Neural crest cell (in vitro differentiated cells): ENCODE data around the gene ASTN2. TPM values are rescaled to one million over a fixed set of nuclear protein-coding genes. Genes with fewer than 3 reads are reported as not detected.

ENCODE experiments used
- DNase-seq: peaks from one replicate; pipeline ENCODE4 v3.0.0; 2021; ENCODE audit warnings: low read depth, mixed read lengths, low spot score
- H3K27ac Mint-ChIP-seq: one replicate; pipeline ENCODE4 v1.8.0; 2021; ENCODE audit warnings: mild to moderate bottlenecking, mixed read lengths; ENCODE audit not compliant: unreplicated experiment
- H3K27me3 Mint-ChIP-seq: 2 replicates; pipeline ENCODE4 v1.8.0; 2021; ENCODE audit warnings: low read depth, mild to moderate bottlenecking, mixed read lengths
- H3K36me3 Mint-ChIP-seq: 2 replicates; pipeline ENCODE4 v1.8.0; 2021; ENCODE audit warnings: low read depth, mild to moderate bottlenecking, mixed read lengths
- H3K4me1 Mint-ChIP-seq: 2 replicates; pipeline ENCODE4 v1.8.0; 2021; ENCODE audit warnings: mixed read lengths
- H3K4me3 Mint-ChIP-seq: one replicate; pipeline ENCODE4 v1.8.0; 2021; ENCODE audit warnings: mild to moderate bottlenecking, mixed read lengths
- H3K9me3 Mint-ChIP-seq: 2 replicates; pipeline ENCODE4 v1.8.0; 2021; ENCODE audit warnings: mixed read lengths
- CTCF ChIP-seq: fragments of 200-600 bp; sonication (generic); conservative IDR thresholded peaks from 2 replicates; pipeline ENCODE4 v1.5.0; 2021; ENCODE audit warnings: antibody characterized with exemption, mild to moderate bottlenecking
- total RNA-seq: library from RNA; stranded (reverse); gene quantifications from 2 replicates; pipeline ENCODE4 v1.2.1, GENCODE V29; 2021

Gene ASTN2
- total RNA-seq, 1 donor from 2014 or later, result 7.3 TPM

DNA sequence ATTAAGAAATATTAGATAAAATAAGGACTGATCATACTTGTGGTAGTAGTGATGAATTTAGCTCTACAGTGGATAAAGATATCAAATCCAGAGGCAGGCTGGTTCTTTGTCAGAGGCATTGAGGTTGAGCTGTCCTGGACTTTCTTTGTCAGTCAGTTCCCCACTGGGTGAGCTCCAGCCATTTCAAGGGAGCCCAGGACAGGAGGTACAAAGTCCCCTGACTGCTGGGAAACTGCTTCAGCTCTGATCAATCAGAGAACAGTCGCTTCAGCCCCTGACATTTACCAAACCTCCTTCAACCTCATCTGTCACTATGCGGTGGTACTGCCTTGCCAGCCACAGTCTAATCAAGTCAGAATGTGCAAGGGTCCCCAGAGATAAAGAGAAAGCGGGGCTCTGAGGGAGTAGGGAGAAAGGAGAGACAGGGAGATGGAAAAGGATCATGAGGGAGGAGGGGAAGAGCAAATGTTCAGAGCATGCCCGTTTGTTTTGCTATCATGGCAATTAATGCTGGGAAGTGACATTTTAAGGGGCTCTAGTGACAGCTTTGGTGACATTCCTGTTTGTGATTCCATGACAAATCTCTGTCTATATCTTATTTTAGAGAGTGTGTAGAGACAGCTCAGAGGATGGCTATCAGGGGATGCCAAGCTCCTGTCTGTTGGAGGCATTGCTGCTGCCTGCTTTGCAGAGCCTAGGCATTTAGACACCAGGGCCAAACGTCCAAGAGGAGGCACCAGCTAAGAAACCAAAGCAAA is 223.2 kb downstream of the ASTN2 start:
- no peak for DNase-seq
- Mint-ChIP-seq H3K9me3 (peaks cover 7% of the 10 kb centered on the region), H3K27ac (no peak overlapping the region), H3K4me1 (no peaks in the 10 kb centered on the region), H3K36me3 (no peaks in the 10 kb centered on the region), H3K27me3 (peaks cover 14% of the 10 kb centered on the region), H3K4me3 (no peak overlapping the region)
- TF ChIP-seq CTCF, result no peak

GRCh38 chr9:117189121-117189520 is 225.7 kb downstream of the ASTN2 start:
- peaks cover 14% of the 10 kb centered on the region for H3K27me3 Mint-ChIP-seq
- no peak overlapping the region for H3K27ac Mint-ChIP-seq
- H3K4me3 Mint-ChIP-seq, result no peak overlapping the region
- H3K36me3 Mint-ChIP-seq, result no peaks in the 10 kb centered on the region
- TF ChIP-seq CTCF, result no peak
- no peak for DNase-seq
- H3K4me1 Mint-ChIP-seq, result no peaks in the 10 kb centered on the region
- H3K9me3 Mint-ChIP-seq, result no peaks in the 10 kb centered on the region

DNA sequence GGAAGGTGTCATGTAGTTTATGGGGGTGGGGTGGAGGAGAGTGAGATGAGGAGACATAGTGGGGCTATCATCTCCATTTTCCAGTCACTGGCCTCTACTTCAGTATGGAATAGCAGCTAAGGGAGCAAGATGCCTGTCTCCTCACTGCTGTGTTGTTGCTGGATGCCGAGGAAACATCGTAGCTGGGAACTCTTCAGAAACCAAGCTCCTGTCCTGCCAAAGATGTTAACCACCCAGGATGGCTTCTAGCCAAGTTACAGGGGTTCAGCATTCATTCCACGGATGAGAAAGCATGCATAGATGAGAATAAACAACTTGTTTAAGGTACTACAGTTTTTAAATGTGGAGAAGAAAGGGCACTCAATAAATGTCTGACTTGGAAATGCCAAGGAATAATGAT is 226.5 kb downstream of the ASTN2 start:
- no peak for DNase-seq
- Mint-ChIP-seq H3K4me1 (no peaks in the 10 kb centered on the region), H3K36me3 (no peaks in the 10 kb centered on the region), H3K27me3 (peaks cover 14% of the 10 kb centered on the region), H3K9me3 (no peaks in the 10 kb centered on the region), H3K27ac (no peak overlapping the region), H3K4me3 (no peak overlapping the region)
- no peak for TF ChIP-seq CTCF

- no peak overlapping the region for H3K27ac Mint-ChIP-seq
- DNase-seq, result no peak
- H3K4me1 Mint-ChIP-seq, result no peaks in the 10 kb centered on the region
- H3K27me3 Mint-ChIP-seq, result peaks cover 11% of the 10 kb centered on the region
- H3K36me3 Mint-ChIP-seq, result no peaks in the 10 kb centered on the region
- no peak overlapping the region for H3K4me3 Mint-ChIP-seq
- TF ChIP-seq CTCF, result no peak
- H3K9me3 Mint-ChIP-seq, result no peaks in the 10 kb centered on the region
These were observed 227.4 kb downstream of the ASTN2 start for GRCh38 chr9:117187498-117187897.

DNA sequence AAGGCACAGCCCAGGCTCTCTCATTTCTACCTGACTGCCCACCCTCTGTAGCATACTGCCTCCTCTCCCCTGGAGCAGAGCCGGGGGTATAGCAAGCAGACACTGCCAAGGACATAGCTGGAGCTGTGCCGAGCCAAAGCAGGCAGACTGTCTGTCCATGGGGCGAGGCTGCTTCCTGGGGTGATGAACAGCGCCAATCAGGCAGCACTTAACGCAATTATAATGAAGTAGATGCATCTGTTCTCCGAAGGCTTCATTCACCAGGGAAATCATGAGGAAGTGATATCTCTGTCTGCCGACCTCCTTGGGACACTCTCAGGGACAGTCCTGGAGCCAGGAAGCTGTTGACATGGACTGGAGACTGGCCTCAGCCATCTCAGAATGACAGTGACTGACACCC is 230.7 kb downstream of the ASTN2 start:
- peaks cover 7% of the 10 kb centered on the region for H3K9me3 Mint-ChIP-seq
- no peak for DNase-seq
- H3K4me1 Mint-ChIP-seq, result no peaks in the 10 kb centered on the region
- peaks cover 3% of the 10 kb centered on the region for H3K27me3 Mint-ChIP-seq
- peaks cover 4% of the 10 kb centered on the region for H3K36me3 Mint-ChIP-seq
- TF ChIP-seq CTCF, result no peak
- no peak overlapping the region for H3K27ac Mint-ChIP-seq
- H3K4me3 Mint-ChIP-seq, result no peak overlapping the region
